Endothelial cell of umbilical vein (primary cell): ENCODE results near the gene ABCF2. TPM values are rescaled to one million over a fixed set of nuclear protein-coding genes. Genes with fewer than 3 reads are reported as not detected.

ENCODE experiments used
- BruUV-seq: library from RNA; stranded (reverse); fragments of 400-500 nt; replicated peaks from 2 replicates; lab custom pipeline; 2021; lab: Mats Ljungman, UMichigan
- CTCF ChIA-PET: fragments of 300-600, 350-600 bp; sonication (Branson Sonifier 250); formaldehyde crosslinking; loops from one replicate; lab custom pipeline; 2021; ENCODE audit warnings: antibody characterized with exemption, inconsistent platforms; lab: Charles Lee
- POLR2A ChIA-PET: fragments of 300-600, 350-600 bp; sonication (Branson Sonifier 250); formaldehyde crosslinking; loops from one replicate; lab custom pipeline; 2021; ENCODE audit warnings: antibody characterized with exemption, inconsistent platforms; lab: Charles Lee
- DNase-seq: peaks from one replicate; pipeline ENCODE4 v3.0.0-alpha.2; 2011; ENCODE audit warnings: low read depth, low spot score
- FAIRE-seq: peaks from 2 replicates; lab custom pipeline; 2011; peaks lifted over from hg19 to GRCh38; lab: Jason Lieb, UNC
- H2AFZ ChIP-seq: 2 replicates; pipeline ENCODE4 v1.6.0; 2012; ENCODE audit warnings: low read depth, low read length, control low read depth, inconsistent platforms
- H3K27ac ChIP-seq: 2 replicates; pipeline ENCODE4 v1.5.1; 2011; ENCODE audit warnings: low read depth, mild to moderate bottlenecking, control low read depth, low read length, moderate library complexity; ENCODE audit not compliant: insufficient read depth
- H3K27me3 ChIP-seq, 2 experiments: 2 replicates each; pipeline versions ENCODE4 v1.6.0 to v1.6.1; 2011; ENCODE audit warnings: low read length in 2 of 2, mixed read lengths in 1 of 2; ENCODE audit not compliant: control insufficient read depth in 2 of 2, insufficient read depth in 2 of 2
- H3K36me3 ChIP-seq, 2 experiments: 2 replicates in 1 of 2; 3 replicates in 1 of 2; pipeline ENCODE4 v1.5.1; 2011; ENCODE audit warnings: low read length in 2 of 2, mild to moderate bottlenecking in 1 of 2, moderate library complexity in 1 of 2; ENCODE audit not compliant: control insufficient read depth in 2 of 2, insufficient read depth in 2 of 2; ENCODE audit errors: extremely low read depth in 1 of 2
- H3K4me1 ChIP-seq: 3 replicates; pipeline ENCODE4 v1.5.1; 2011; ENCODE audit warnings: mild to moderate bottlenecking, low read length; ENCODE audit not compliant: control insufficient read depth, insufficient read depth; ENCODE audit errors: extremely low read depth
- H3K4me2 ChIP-seq: 2 replicates; pipeline ENCODE4 v1.6.1; 2011; ENCODE audit warnings: low read length, control low read depth, mixed read lengths; ENCODE audit not compliant: insufficient read depth
- H3K4me3 ChIP-seq, 3 experiments: fragments of 200-600 bp in 1 of 3; sonication (generic), shearing (Covaris generic) in 1 of 3; replicated peaks in 1 of 3; 2 replicates each; pipeline ENCODE4 v1.5.1; 2011 to 2016; ENCODE audit warnings: control low read depth in 3 of 3, low read length in 3 of 3, mild to moderate bottlenecking in 2 of 3, inconsistent platforms in 1 of 3, low read depth in 1 of 3, moderate library complexity in 1 of 3; ENCODE audit not compliant: insufficient read depth in 1 of 3
- H3K79me2 ChIP-seq: 2 replicates; pipeline ENCODE4 v1.6.0; 2012; ENCODE audit warnings: low read length, inconsistent platforms; ENCODE audit not compliant: control insufficient read depth, insufficient read depth
- H3K9ac ChIP-seq: replicated peaks from 2 replicates; pipeline ENCODE3; 2011; ENCODE audit warnings: low read length, control low read depth; ENCODE audit not compliant: insufficient read depth; ENCODE audit errors: extremely low read depth
- H3K9me1 ChIP-seq: replicated peaks from 3 replicates; pipeline ENCODE4 v1.6.0; 2011; ENCODE audit warnings: mild to moderate bottlenecking, low read length; ENCODE audit not compliant: control insufficient read depth, insufficient read depth; ENCODE audit errors: extremely low read depth
- H3K9me3 ChIP-seq: replicated peaks from 2 replicates; pipeline ENCODE4 v1.5.1; 2012; ENCODE audit warnings: low read length, inconsistent platforms; ENCODE audit not compliant: control insufficient read depth, insufficient read depth
- H4K20me1 ChIP-seq: replicated peaks from 2 replicates; pipeline ENCODE3; 2011; ENCODE audit warnings: mild to moderate bottlenecking, low read length; ENCODE audit not compliant: control insufficient read depth, insufficient read depth; ENCODE audit errors: extremely low read depth
- EZH2 ChIP-seq: IDR thresholded peaks from 2 replicates; pipeline ENCODE4 v1.6.1; 2012; ENCODE audit warnings: borderline replicate concordance, low read depth, mild to moderate bottlenecking, moderate library complexity, low read length, inconsistent platforms; ENCODE audit not compliant: severe bottlenecking
- FOS ChIP-seq: IDR thresholded peaks from 2 replicates; pipeline ENCODE4 v1.6.1; 2011; ENCODE audit warnings: mild to moderate bottlenecking, low read length, moderate library complexity, borderline replicate concordance; ENCODE audit not compliant: insufficient read depth
- GATA2 ChIP-seq: IDR thresholded peaks from 2 replicates; pipeline ENCODE4 v1.7.0; 2011; ENCODE audit warnings: low read depth, mild to moderate bottlenecking, moderate library complexity, mixed read lengths, low read length; ENCODE audit not compliant: insufficient read length, insufficient read depth
- JUN ChIP-seq: IDR thresholded peaks from 2 replicates; pipeline ENCODE4 v1.6.1; 2011; ENCODE audit warnings: borderline replicate concordance, low read depth; ENCODE audit not compliant: insufficient read length, insufficient read depth
- MYC ChIP-seq: IDR thresholded peaks from one replicate; pipeline ENCODE4 v1.6.1; 2011; ENCODE audit warnings: mild to moderate bottlenecking, low read depth, low read length
- POLR2A ChIP-seq: IDR thresholded peaks from 2 replicates; pipeline ENCODE4 v1.6.1; 2012; ENCODE audit warnings: low read depth, mild to moderate bottlenecking, control low read depth, low read length
- POLR2AphosphoS5 ChIP-seq: IDR thresholded peaks from 2 replicates; pipeline ENCODE4 v1.6.1; 2012; ENCODE audit warnings: low read depth, mild to moderate bottlenecking, control low read depth, low read length, moderate library complexity; ENCODE audit not compliant: insufficient read depth
- dilution Hi-C: fragments of 300-500 bp; cut with MboI; formaldehyde crosslinking; loops from one replicate; pipeline ENCODE4 v1.15.0; 2019; ENCODE audit warnings: low sequenced_read_pairs; ENCODE audit not compliant: extremely low pct_ligation_motif_present
- intact Hi-C: fragments of 100-400 bp; cut with micrococcal nuclease; formaldehyde crosslinking; loops from one replicate; pipeline ENCODE4 v1.10.0; 2022
- polyA plus RNA-seq, 4 experiments: library from polyadenylated mRNA; depleted of rRNA in 3 of 4; stranded (reverse) in 3 of 4; unstranded in 1 of 4; fragments of >200 nt; gene quantifications; 2 replicates each; pipeline versions ENCODE4 v1.2.1 to v1.2.3, GENCODE V29; 2011 to 2012; ENCODE audit warnings: missing spikeins in 1 of 4
- total RNA-seq: library from RNA; stranded (reverse); gene quantifications from 2 replicates; pipeline ENCODE4 v1.2.3, GENCODE V29; 2021
- TF ChIP-seq, protein P1 (sequence below): IDR thresholded peaks from 2 replicates; pipeline ENCODE4 v1.6.1; 2011; ENCODE audit not compliant: insufficient read depth, insufficient read length
- TF ChIP-seq, protein P2 (sequence below), 2 donors: IDR thresholded peaks; 1 replicate in 1 of 2; 2 replicates in 1 of 2; pipeline ENCODE4 v1.5.1; 2011; ENCODE audit warnings: low read length in 2 of 2, mild to moderate bottlenecking in 2 of 2, moderate library complexity in 2 of 2, control low read depth in 1 of 2, inconsistent platforms in 1 of 2, low read depth in 1 of 2; ENCODE audit not compliant: insufficient read depth in 1 of 2; ENCODE audit errors: extremely low read depth in 1 of 2

ABCF2 gene
- total and polyA plus RNA-seq, 2 donors (not counting 3 experiments of a cell fraction or from before 2014, with no cell fraction given): 45.3 to 61.6 TPM

DNA sequence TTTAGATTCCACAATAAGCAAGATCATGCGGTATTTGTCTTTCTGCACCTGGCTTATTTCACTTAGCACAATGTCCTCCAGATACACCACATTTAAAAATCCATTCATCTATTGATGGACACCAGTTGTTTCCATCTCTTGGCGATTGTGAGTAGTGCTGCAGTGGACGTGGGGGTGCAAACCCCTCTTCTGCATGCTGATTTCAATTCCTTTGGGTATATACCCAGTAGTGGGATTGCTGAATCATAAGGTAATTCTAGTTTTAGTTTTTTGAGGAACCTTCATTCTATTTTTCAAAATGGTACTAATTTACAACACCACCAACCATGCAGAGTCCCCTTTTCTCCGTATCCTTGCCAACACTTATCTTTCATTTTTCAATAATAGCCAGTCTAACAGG lies 38.0 kb downstream of the ABCF2 start:
- CTCF ChIA-PET: no interaction called here
- Histone ChIP-seq H4K20me1 (no peaks in the 10 kb centered on the region), H3K27ac (no peak overlapping the region), H3K27me3 (peaks cover 12 to 15% of the 10 kb centered on the region in 2 experiments), H2AFZ (no peak overlapping the region), H3K9me1 (no peaks in the 10 kb centered on the region), H3K79me2 (no peaks in the 10 kb centered on the region), H3K9me3 (no peaks in the 10 kb centered on the region), H3K4me3 (no peak overlapping the region), H3K4me1 (no peaks in the 10 kb centered on the region), H3K36me3 (no peaks in the 10 kb centered on the region), H3K4me2 (no peak overlapping the region), H3K9ac (no peak overlapping the region)
- POLR2A ChIA-PET: no interaction called here
- intact Hi-C loops: no loop called here
- TF ChIP-seq, protein P1, sequence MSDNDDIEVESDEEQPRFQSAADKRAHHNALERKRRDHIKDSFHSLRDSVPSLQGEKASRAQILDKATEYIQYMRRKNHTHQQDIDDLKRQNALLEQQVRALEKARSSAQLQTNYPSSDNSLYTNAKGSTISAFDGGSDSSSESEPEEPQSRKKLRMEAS: no peak
- TF ChIP-seq POLR2AphosphoS5 (no peak), JUN (no peak), POLR2A (no peak), MYC (no peak), FOS (no peak), EZH2 (no peak), GATA2 (no peak)
- TF ChIP-seq, protein P2, sequence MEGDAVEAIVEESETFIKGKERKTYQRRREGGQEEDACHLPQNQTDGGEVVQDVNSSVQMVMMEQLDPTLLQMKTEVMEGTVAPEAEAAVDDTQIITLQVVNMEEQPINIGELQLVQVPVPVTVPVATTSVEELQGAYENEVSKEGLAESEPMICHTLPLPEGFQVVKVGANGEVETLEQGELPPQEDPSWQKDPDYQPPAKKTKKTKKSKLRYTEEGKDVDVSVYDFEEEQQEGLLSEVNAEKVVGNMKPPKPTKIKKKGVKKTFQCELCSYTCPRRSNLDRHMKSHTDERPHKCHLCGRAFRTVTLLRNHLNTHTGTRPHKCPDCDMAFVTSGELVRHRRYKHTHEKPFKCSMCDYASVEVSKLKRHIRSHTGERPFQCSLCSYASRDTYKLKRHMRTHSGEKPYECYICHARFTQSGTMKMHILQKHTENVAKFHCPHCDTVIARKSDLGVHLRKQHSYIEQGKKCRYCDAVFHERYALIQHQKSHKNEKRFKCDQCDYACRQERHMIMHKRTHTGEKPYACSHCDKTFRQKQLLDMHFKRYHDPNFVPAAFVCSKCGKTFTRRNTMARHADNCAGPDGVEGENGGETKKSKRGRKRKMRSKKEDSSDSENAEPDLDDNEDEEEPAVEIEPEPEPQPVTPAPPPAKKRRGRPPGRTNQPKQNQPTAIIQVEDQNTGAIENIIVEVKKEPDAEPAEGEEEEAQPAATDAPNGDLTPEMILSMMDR (IDR thresholded peaks at IDR 0.05; ENCODE audit: extremely low read depth in 1 of 2, insufficient read depth in 1 of 2, low read depth in 1 of 2, low read length in 2 of 2): no peak
- dilution Hi-C loops: no loop called here
- FAIRE-seq: no peak
- BruUV-seq: no TSS peak
- no peak for DNase-seq
